ENCODE data around the gene DDO. TPM values are rescaled to one million over a fixed set of nuclear protein-coding genes. Genes with fewer than 3 reads are reported as not detected.

Gene DDO
- total and polyA plus RNA-seq, 2 of the 4 experiments (the other 2 are of a cell fraction), result 0.15 to 0.18 TPM

DNA sequence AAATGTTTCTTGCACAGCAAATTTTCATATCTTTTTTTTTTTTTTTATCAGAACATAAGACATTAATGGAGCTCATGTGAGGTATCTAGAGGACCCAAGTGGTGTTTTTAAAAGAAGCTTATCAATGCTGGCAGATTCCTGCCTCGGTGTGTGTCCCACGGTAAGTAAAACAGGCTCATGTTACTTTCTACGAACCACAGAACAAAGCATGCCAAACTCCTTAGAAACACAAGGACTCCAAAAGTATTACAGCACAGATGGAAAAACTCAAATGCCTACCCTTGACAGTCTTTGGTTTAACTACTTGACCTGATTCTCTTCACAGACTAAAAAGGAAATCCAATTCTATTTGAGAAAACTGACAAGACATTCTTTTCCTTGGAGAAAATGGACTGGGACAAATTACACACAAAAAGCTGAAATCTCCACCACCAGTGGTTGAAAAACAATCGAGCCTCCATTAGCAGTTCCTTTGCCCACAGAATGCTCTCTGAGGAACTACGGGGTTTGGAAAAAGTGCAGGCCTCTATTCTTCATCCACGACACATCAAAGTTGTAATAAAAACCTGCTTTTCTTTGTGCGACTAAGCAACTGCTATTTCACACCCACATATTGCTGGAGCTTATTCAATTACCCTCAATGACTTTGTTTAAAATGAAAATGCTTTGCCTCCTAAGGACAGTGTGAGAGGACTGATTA lies 62.7 kb downstream of the DDO start:
- DNase-seq (peak; percentile 19), ATAC-seq (ENCODE audit: low read depth) (no peak; the same call in 1 of the 2 replicates)
- Histone ChIP-seq H3K27me3 (ENCODE audit: control insufficient read depth, insufficient read depth, low read length) (peaks cover 22% of the 10 kb centered on the region), H3K4me2 (ENCODE audit: low read depth, low read length) (no peak overlapping the region), H2BK120ac (ENCODE audit: low read depth, low read length) (no peak overlapping the region), H2AK9ac (replicated peaks; ENCODE audit: low read depth, low read length, poor library complexity) (no peak overlapping the region), H3K4ac (ENCODE audit: low read depth, low read length) (no peak overlapping the region), H2BK15ac (ENCODE audit: low read depth, low read length) (no peak overlapping the region), H3K9me3 (ENCODE audit: control insufficient read depth, insufficient read depth, low read length) (no peaks in the 10 kb centered on the region), H3K4me3 (ENCODE audit: insufficient read depth, low read depth, low read length) (no peak overlapping the region), H3K23ac (ENCODE audit: low read depth, low read length) (no peak overlapping the region), H2BK5ac (ENCODE audit: low read depth, low read length, poor library complexity, severe bottlenecking) (no peak overlapping the region), H4K91ac (ENCODE audit: insufficient read depth, low read depth, low read length) (no peak overlapping the region), H3K36me3 (ENCODE audit: control insufficient read depth, insufficient read depth, low read length) (no peaks in the 10 kb centered on the region), H4K5ac (ENCODE audit: low read depth, low read length) (no peak overlapping the region), H3K9ac (ENCODE audit: low read depth, low read length) (no peak overlapping the region), H3K56ac (ENCODE audit: extremely low read depth, insufficient read depth, low read length) (no peak overlapping the region), H4K8ac (ENCODE audit: low read depth in 2 of 2, low read length in 2 of 2) (no peak overlapping the region), H3K27ac (ENCODE audit: insufficient read depth, low read length) (no peak overlapping the region), H3K14ac (replicated peaks; ENCODE audit: low read depth, low read length) (no peak overlapping the region), H2BK20ac (ENCODE audit: low read depth, low read length) (no peak overlapping the region), H2AK5ac (ENCODE audit: low read depth, low read length) (no peak overlapping the region), H3K18ac (ENCODE audit: low read depth, low read length) (no peak overlapping the region), H4K20me1 (ENCODE audit: insufficient read depth, low read length) (no peaks in the 10 kb centered on the region), H3K79me1 (ENCODE audit: low read depth in 1 of 2, low read length in 2 of 2) (no peaks in the 10 kb centered on the region), H2AFZ (replicated peaks; ENCODE audit: low read length, poor library complexity) (no peak overlapping the region), H3K4me1 (ENCODE audit: control insufficient read depth, insufficient read depth, low read length) (no peaks in the 10 kb centered on the region), H3K9me1 (ENCODE audit: insufficient read depth, low read length) (no peaks in the 10 kb centered on the region)
- dilution Hi-C loops (cut with HindIII; ENCODE audit: low sequenced_read_pairs, unreplicated experiment) (no loop called here), intact Hi-C loops (cut with micrococcal nuclease) (no loop called here), in situ Hi-C loops (cut with MboI; ENCODE audit: low sequenced_read_pairs) (no loop called here)
- 17% methylated on average over 2 of the region's 7 CpGs; no CpG with 5 or more reads in 1 of the 2 experiments for WGBS, 2 experiments (ENCODE audit: extremely low coverage in 2 of 2, insufficient read length in 1 of 2)
- TF ChIP-seq, protein P1, sequence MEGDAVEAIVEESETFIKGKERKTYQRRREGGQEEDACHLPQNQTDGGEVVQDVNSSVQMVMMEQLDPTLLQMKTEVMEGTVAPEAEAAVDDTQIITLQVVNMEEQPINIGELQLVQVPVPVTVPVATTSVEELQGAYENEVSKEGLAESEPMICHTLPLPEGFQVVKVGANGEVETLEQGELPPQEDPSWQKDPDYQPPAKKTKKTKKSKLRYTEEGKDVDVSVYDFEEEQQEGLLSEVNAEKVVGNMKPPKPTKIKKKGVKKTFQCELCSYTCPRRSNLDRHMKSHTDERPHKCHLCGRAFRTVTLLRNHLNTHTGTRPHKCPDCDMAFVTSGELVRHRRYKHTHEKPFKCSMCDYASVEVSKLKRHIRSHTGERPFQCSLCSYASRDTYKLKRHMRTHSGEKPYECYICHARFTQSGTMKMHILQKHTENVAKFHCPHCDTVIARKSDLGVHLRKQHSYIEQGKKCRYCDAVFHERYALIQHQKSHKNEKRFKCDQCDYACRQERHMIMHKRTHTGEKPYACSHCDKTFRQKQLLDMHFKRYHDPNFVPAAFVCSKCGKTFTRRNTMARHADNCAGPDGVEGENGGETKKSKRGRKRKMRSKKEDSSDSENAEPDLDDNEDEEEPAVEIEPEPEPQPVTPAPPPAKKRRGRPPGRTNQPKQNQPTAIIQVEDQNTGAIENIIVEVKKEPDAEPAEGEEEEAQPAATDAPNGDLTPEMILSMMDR (conservative IDR thresholded peaks at IDR 0.05; ENCODE audit: low read depth, low read length), result no peak
- TF ChIP-seq RFX5 (IDR thresholded peaks at IDR 0.05; ENCODE audit: low read depth, low read length) (no peak), FOS (IDR thresholded peaks at IDR 0.05; ENCODE audit: low read depth, low read length) (no peak), SMC3 (IDR thresholded peaks at IDR 0.05; ENCODE audit: low read depth, low read length) (no peak)
- TF ChIP-seq, protein P2, sequence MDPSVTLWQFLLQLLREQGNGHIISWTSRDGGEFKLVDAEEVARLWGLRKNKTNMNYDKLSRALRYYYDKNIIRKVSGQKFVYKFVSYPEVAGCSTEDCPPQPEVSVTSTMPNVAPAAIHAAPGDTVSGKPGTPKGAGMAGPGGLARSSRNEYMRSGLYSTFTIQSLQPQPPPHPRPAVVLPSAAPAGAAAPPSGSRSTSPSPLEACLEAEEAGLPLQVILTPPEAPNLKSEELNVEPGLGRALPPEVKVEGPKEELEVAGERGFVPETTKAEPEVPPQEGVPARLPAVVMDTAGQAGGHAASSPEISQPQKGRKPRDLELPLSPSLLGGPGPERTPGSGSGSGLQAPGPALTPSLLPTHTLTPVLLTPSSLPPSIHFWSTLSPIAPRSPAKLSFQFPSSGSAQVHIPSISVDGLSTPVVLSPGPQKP (IDR thresholded peaks at IDR 0.05; ENCODE audit: borderline replicate concordance, low read depth, low read length), result no peak
- TF ChIP-seq, protein P3, sequence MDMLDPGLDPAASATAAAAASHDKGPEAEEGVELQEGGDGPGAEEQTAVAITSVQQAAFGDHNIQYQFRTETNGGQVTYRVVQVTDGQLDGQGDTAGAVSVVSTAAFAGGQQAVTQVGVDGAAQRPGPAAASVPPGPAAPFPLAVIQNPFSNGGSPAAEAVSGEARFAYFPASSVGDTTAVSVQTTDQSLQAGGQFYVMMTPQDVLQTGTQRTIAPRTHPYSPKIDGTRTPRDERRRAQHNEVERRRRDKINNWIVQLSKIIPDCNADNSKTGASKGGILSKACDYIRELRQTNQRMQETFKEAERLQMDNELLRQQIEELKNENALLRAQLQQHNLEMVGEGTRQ (IDR thresholded peaks at IDR 0.05; ENCODE audit: low read depth, low read length), result no peak
- no TSS peak for BruUV-seq (replicated peaks)
- POLR2A ChIA-PET (ENCODE audit: unreplicated experiment), result interaction anchor here (0.6 kb wide), 1 partner anchor 166 kb away, joined by 4 read pairs; no protein-coding TSS in a partner anchor
- CTCF ChIA-PET, result interaction anchor here (0.8 to 1.5 kb wide), 3 partner anchors 11 to 166 kb away, joined by 3 to 6 read pairs (median 5); no protein-coding TSS in a partner anchor
